Measurements from ENCODE around the gene PRKAR1B. TPM values are rescaled to one million over a fixed set of nuclear protein-coding genes. Genes with fewer than 3 reads are reported as not detected.
A peak's percentile ranks its signal among the peaks of the same experiment; 100 is the strongest.

The PRKAR1B gene
- total RNA-seq, 1 donor from 2014 or later = 14.7 TPM

- peaks cover 20% of the 10 kb centered on the region for H3K27me3 ChIP-seq (ENCODE audit: insufficient read depth, low read length)
- peak overlapping the region; percentile 17 for H3K4me3 ChIP-seq (ENCODE audit: insufficient read depth, low read depth, low read length)
- H3K9ac ChIP-seq (ENCODE audit: low read length) = no peak overlapping the region
- H4K20me1 ChIP-seq (ENCODE audit: insufficient read depth, low read length) = peaks cover 19% of the 10 kb centered on the region
- FAIRE-seq (no peak), DNase-seq (ENCODE audit: low read depth) (no peak)
- no peak overlapping the region for H3K27ac Mint-ChIP-seq (ENCODE audit: unreplicated experiment)
- H3K4me3 Mint-ChIP-seq (ENCODE audit: unreplicated experiment) = no peak overlapping the region
- peak overlapping the region; percentile 83 for H3K4me2 ChIP-seq (ENCODE audit: low read length)
- H2AFZ ChIP-seq (ENCODE audit: low read depth, low read length) = peak overlapping the region; percentile 56
- H3K9me3 Mint-ChIP-seq (ENCODE audit: unreplicated experiment) = peaks cover 2% of the 10 kb centered on the region
- H3K36me3 Mint-ChIP-seq (ENCODE audit: low read depth, unreplicated experiment) = no peaks in the 10 kb centered on the region
- peaks cover 10% of the 10 kb centered on the region for H3K27me3 Mint-ChIP-seq (ENCODE audit: low read depth, unreplicated experiment)
- no peak overlapping the region for H3K27ac ChIP-seq (ENCODE audit: low read depth, low read length)
- TF ChIP-seq EZH2 (IDR thresholded peaks at IDR 0.05; ENCODE audit: insufficient read depth, low read length) (peak; percentile 49), CTCF (IDR thresholded peaks at IDR 0.05; ENCODE audit: insufficient read depth, low read depth, low read length) (peak; percentile 3)
- H3K9me3 ChIP-seq (ENCODE audit: insufficient read depth, low read depth, low read length) = no peaks in the 10 kb centered on the region
- peaks cover 4% of the 10 kb centered on the region for H3K4me1 Mint-ChIP-seq (ENCODE audit: low read depth, unreplicated experiment)
- peaks cover 31% of the 10 kb centered on the region for H3K79me2 ChIP-seq (ENCODE audit: insufficient read depth, low read length)
- peaks cover 24% of the 10 kb centered on the region for H3K4me1 ChIP-seq (ENCODE audit: insufficient read depth, low read length)
- H3K36me3 ChIP-seq (ENCODE audit: insufficient read depth, low read length) = no peaks in the 10 kb centered on the region
These were observed 206.4 kb downstream of the PRKAR1B start for GRCh38 chr7:520503-521161.

- H3K36me3 Mint-ChIP-seq (ENCODE audit: low read depth, unreplicated experiment) = no peaks in the 10 kb centered on the region
- H3K27me3 ChIP-seq (ENCODE audit: insufficient read depth, low read length) = peaks cover 20% of the 10 kb centered on the region
- peak within 1 kb of the TSS; percentile 79 for H3K9ac ChIP-seq (ENCODE audit: low read length)
- peak within 1 kb of the TSS; percentile 56 for H2AFZ ChIP-seq (ENCODE audit: low read depth, low read length)
- H3K4me1 ChIP-seq (ENCODE audit: insufficient read depth, low read length) = peaks cover 33% of the 10 kb centered on the region
- H3K79me2 ChIP-seq (ENCODE audit: insufficient read depth, low read length) = peaks cover 40% of the 10 kb centered on the region
- peak within 1 kb of the TSS; percentile 89 for H3K4me2 ChIP-seq (ENCODE audit: low read length)
- peak within 1 kb of the TSS; percentile 90 for H3K4me3 Mint-ChIP-seq (ENCODE audit: unreplicated experiment)
- no peaks in the 10 kb centered on the region for H3K9me3 ChIP-seq (ENCODE audit: insufficient read depth, low read depth, low read length)
- H3K27ac Mint-ChIP-seq (ENCODE audit: unreplicated experiment) = no peak within 1 kb of the TSS
- FAIRE-seq = no peak
- peak within 1 kb of the TSS; percentile 26 for H3K27ac ChIP-seq (ENCODE audit: low read depth, low read length)
- TF ChIP-seq CTCF (IDR thresholded peaks at IDR 0.05; ENCODE audit: insufficient read depth, low read depth, low read length) = no peak
- no peak for TF ChIP-seq EZH2 (IDR thresholded peaks at IDR 0.05; ENCODE audit: insufficient read depth, low read length)
- H3K4me1 Mint-ChIP-seq (ENCODE audit: low read depth, unreplicated experiment) = peaks cover 10% of the 10 kb centered on the region
- H4K20me1 ChIP-seq (ENCODE audit: insufficient read depth, low read length) = peaks cover 28% of the 10 kb centered on the region
- peak within 1 kb of the TSS; percentile 74 for H3K4me3 ChIP-seq (ENCODE audit: insufficient read depth, low read depth, low read length)
- DNase-seq (ENCODE audit: low read depth) = peak; percentile 49
- peaks cover 2% of the 10 kb centered on the region for H3K9me3 Mint-ChIP-seq (ENCODE audit: unreplicated experiment)
- H3K36me3 ChIP-seq (ENCODE audit: insufficient read depth, low read length) = no peaks in the 10 kb centered on the region
- peaks cover 8% of the 10 kb centered on the region for H3K27me3 Mint-ChIP-seq (ENCODE audit: low read depth, unreplicated experiment)
These were observed 207.3 kb downstream of the PRKAR1B start, which contains the start of gene PDGFA for GRCh38 chr7:519484-520390. TSS of gene PDGFA (minus strand) at chr7:519846. CDS start at chr7:519001, 845 bp downstream.

Data from astrocyte (in vitro differentiated cells and primary cell).